SK-N-MC (cell line): Measurements from ENCODE around the gene IQCE.

Experiments used
- EZH2 ChIP-seq: fragments of 200-600 bp; sonication (generic); IDR thresholded peaks from one replicate; pipeline ENCODE4 v1.6.1; 2017; ENCODE audit warnings: antibody characterized with exemption
- FOXP2 ChIP-seq: optimal IDR thresholded peaks from 2 replicates; pipeline ENCODE3; 2011; ENCODE audit warnings: mild to moderate bottlenecking, moderate library complexity; ENCODE audit not compliant: insufficient read depth; ENCODE audit errors: extremely low read length, control extremely low read depth
- POLR2AphosphoS5 ChIP-seq: IDR thresholded peaks from 2 replicates; pipeline ENCODE4 v1.6.1; 2012; ENCODE audit warnings: mild to moderate bottlenecking, low read depth, low read length, borderline replicate concordance

GRCh38 chr7:2621061-2621828 lies 62.5 kb downstream of the IQCE start:
- no peak for TF ChIP-seq EZH2
- TF ChIP-seq POLR2AphosphoS5: no peak
- no peak for TF ChIP-seq FOXP2
